ENCODE data around the gene TPK1. TPM values are rescaled to one million over a fixed set of nuclear protein-coding genes. Genes with fewer than 3 reads are reported as not detected.

Gene TPK1
- total RNA-seq, 1 donor from 2014 or later, result 14.5 TPM

DNA sequence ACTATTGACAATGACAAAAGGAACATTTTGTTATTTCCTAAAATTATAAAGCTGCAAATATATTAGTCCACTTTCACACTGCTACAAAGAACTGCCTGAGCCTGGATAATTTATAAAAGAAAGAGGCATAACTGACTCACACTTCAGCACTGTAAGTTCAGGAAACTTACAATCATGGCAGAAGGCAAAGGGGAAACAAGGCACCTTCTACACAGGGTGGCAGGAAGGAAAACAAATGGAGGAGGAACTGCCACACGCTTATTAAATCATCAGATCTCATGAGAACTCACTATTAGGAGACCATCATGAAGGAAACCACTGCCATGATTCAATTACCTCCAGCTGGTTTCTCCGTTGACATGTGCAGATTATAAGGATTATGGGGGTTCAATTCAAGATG, 203.1 kb downstream of the TPK1 start:
- Mint-ChIP-seq H3K27ac (no peak overlapping the region), H3K36me3 (no peaks in the 10 kb centered on the region), H3K9me3 (peaks cover 8% of the 10 kb centered on the region), H3K4me3 (no peak overlapping the region), H3K4me1 (peaks cover 3% of the 10 kb centered on the region), H3K27me3 (ENCODE audit: insufficient read depth, low read depth) (no peaks in the 10 kb centered on the region)
- H3K27me3 ChIP-seq, result no peaks in the 10 kb centered on the region
- no peaks in the 10 kb centered on the region for H3K36me3 ChIP-seq
- H3F3A ChIP-seq (ENCODE audit: low read depth), result no peaks in the 10 kb centered on the region
- H3K9ac ChIP-seq, result no peak overlapping the region
- TF ChIP-seq EZH2 (IDR thresholded peaks at IDR 0.05) (no peak), EZH2phosphoT487 (IDR thresholded peaks at IDR 0.05) (no peak)
- TF ChIP-seq, protein P1, sequence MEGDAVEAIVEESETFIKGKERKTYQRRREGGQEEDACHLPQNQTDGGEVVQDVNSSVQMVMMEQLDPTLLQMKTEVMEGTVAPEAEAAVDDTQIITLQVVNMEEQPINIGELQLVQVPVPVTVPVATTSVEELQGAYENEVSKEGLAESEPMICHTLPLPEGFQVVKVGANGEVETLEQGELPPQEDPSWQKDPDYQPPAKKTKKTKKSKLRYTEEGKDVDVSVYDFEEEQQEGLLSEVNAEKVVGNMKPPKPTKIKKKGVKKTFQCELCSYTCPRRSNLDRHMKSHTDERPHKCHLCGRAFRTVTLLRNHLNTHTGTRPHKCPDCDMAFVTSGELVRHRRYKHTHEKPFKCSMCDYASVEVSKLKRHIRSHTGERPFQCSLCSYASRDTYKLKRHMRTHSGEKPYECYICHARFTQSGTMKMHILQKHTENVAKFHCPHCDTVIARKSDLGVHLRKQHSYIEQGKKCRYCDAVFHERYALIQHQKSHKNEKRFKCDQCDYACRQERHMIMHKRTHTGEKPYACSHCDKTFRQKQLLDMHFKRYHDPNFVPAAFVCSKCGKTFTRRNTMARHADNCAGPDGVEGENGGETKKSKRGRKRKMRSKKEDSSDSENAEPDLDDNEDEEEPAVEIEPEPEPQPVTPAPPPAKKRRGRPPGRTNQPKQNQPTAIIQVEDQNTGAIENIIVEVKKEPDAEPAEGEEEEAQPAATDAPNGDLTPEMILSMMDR (IDR thresholded peaks at IDR 0.05), result no peak
- H3K9me3 ChIP-seq (ENCODE audit: low read depth), result no peaks in the 10 kb centered on the region
- no peaks in the 10 kb centered on the region for H3K79me2 ChIP-seq (ENCODE audit: low read depth)
- H3K27ac ChIP-seq, result no peak overlapping the region
- no peaks in the 10 kb centered on the region for H4K20me1 ChIP-seq (ENCODE audit: low read depth)
- no peak overlapping the region for H3K4me3 ChIP-seq
- H2AFZ ChIP-seq (replicated peaks), result no peak overlapping the region
- H3K4me2 ChIP-seq, result no peak overlapping the region
- DNase-seq (ENCODE audit: low spot score), result no peak
- H3K4me1 ChIP-seq, result no peaks in the 10 kb centered on the region

DNA sequence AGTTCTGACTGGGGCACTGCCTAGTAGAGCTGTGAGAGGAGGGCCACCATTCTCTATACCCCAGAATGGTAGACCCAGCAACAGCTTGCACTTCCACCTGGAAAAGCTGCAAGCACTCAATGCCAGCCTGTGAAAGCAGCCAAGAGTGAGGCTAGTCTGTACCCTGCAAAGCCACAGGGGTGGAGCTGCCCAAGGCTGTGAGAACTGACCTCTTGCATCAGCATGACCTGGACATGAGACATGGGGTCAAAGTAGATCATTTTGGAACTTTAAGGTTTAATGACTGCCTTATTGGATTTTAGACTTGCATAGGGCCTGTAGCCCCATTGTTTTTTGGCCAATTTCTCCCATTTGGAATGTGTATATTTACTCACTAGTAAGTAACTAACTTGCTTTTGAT, 206.3 kb downstream of the TPK1 start:
- Mint-ChIP-seq H3K27me3 (ENCODE audit: insufficient read depth, low read depth) (peaks cover 4% of the 10 kb centered on the region), H3K4me3 (no peak overlapping the region), H3K9me3 (peaks cover 8% of the 10 kb centered on the region), H3K36me3 (no peaks in the 10 kb centered on the region), H3K4me1 (peaks cover 3% of the 10 kb centered on the region), H3K27ac (no peak overlapping the region)
- TF ChIP-seq EZH2 (IDR thresholded peaks at IDR 0.05), result no peak
- TF ChIP-seq, protein P1 (IDR thresholded peaks at IDR 0.05), result no peak
- TF ChIP-seq EZH2phosphoT487 (IDR thresholded peaks at IDR 0.05), result no peak
- Histone ChIP-seq H3K9ac (no peak overlapping the region), H2AFZ (replicated peaks) (no peak overlapping the region), H3K27me3 (no peaks in the 10 kb centered on the region), H3K4me1 (no peaks in the 10 kb centered on the region), H3K9me3 (ENCODE audit: low read depth) (no peaks in the 10 kb centered on the region), H3K27ac (no peak overlapping the region), H4K20me1 (ENCODE audit: low read depth) (no peaks in the 10 kb centered on the region), H3K4me3 (no peak overlapping the region), H3K79me2 (ENCODE audit: low read depth) (no peaks in the 10 kb centered on the region), H3F3A (ENCODE audit: low read depth) (no peaks in the 10 kb centered on the region), H3K36me3 (no peaks in the 10 kb centered on the region), H3K4me2 (no peak overlapping the region)
- DNase-seq (ENCODE audit: low spot score), result no peak

DNA sequence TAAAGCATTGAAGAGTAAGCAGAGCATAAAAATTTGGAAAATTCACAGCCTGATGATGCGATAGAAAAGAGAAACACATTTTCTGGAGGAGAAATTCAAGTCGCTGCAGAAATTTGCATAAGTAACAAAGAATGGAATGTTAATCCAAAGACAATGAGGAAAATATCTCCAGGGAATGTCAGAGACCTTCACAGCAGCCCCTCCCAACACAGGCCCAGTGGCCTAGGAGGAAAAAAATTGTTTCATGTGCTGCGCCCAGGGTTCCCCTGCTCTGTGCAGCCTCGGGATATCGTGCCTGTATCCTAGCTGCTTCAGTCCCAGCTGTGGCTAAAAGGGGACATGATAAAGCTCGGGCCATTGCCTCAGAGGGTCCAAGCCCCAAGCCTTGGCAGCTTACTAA, 206.8 kb downstream of the TPK1 start:
- H4K20me1 ChIP-seq (ENCODE audit: low read depth), result no peaks in the 10 kb centered on the region
- no peaks in the 10 kb centered on the region for H3K9me3 ChIP-seq (ENCODE audit: low read depth)

DNA sequence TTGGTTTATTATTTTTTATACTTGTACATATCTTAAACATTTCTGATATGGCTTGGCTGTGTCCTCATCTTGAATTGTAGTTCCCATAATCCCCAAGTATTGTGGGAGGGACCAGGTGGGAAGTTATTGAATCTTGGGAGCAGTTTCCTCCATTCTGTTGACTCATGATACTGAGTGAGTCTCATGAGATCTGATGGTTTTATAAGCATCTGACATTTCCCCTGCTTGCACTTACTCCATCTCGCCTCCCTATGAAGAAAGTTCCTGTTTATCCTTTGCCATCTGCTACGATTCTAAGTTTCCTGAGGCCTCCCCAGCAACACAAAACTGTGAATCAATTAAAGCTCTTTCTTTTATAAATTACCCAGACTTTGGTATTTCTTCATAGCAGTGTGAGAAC, 207.7 kb downstream of the TPK1 start:
- DNase-seq (ENCODE audit: low spot score), result no peak
- no peak overlapping the region for H3K4me3 ChIP-seq
- no peak overlapping the region for H3K27ac ChIP-seq
- TF ChIP-seq EZH2phosphoT487 (IDR thresholded peaks at IDR 0.05), result no peak
- TF ChIP-seq, protein P1 (IDR thresholded peaks at IDR 0.05), result no peak
- TF ChIP-seq EZH2 (IDR thresholded peaks at IDR 0.05), result no peak
- peaks cover 8% of the 10 kb centered on the region for H3K9me3 Mint-ChIP-seq
- H3K9ac ChIP-seq, result no peak overlapping the region
- no peaks in the 10 kb centered on the region for H3K36me3 ChIP-seq
- H3K79me2 ChIP-seq (ENCODE audit: low read depth), result no peaks in the 10 kb centered on the region
- no peaks in the 10 kb centered on the region for H4K20me1 ChIP-seq (ENCODE audit: low read depth)
- H3K4me1 Mint-ChIP-seq, result peaks cover 3% of the 10 kb centered on the region
- H3K4me3 Mint-ChIP-seq, result no peak overlapping the region
- H3K27me3 Mint-ChIP-seq (ENCODE audit: insufficient read depth, low read depth), result peaks cover 4% of the 10 kb centered on the region
- no peaks in the 10 kb centered on the region for H3K27me3 ChIP-seq
- no peaks in the 10 kb centered on the region for H3K4me1 ChIP-seq
- H3K4me2 ChIP-seq, result no peak overlapping the region
- no peak overlapping the region for H2AFZ ChIP-seq (replicated peaks)
- H3K36me3 Mint-ChIP-seq, result no peaks in the 10 kb centered on the region
- no peaks in the 10 kb centered on the region for H3F3A ChIP-seq (ENCODE audit: low read depth)
- H3K9me3 ChIP-seq (ENCODE audit: low read depth), result no peaks in the 10 kb centered on the region
- H3K27ac Mint-ChIP-seq, result no peak overlapping the region

More for the DNA sequence above, 206.8 kb downstream of the TPK1 start:
- no peak overlapping the region for H2AFZ ChIP-seq (replicated peaks)
- Mint-ChIP-seq H3K4me3 (no peak overlapping the region), H3K9me3 (peaks cover 8% of the 10 kb centered on the region), H3K27me3 (ENCODE audit: insufficient read depth, low read depth) (peaks cover 4% of the 10 kb centered on the region), H3K27ac (no peak overlapping the region), H3K36me3 (no peaks in the 10 kb centered on the region), H3K4me1 (peaks cover 3% of the 10 kb centered on the region)
- no peaks in the 10 kb centered on the region for H3K36me3 ChIP-seq
- H3K27me3 ChIP-seq, result no peaks in the 10 kb centered on the region
- H3K9ac ChIP-seq, result no peak overlapping the region
- no peak overlapping the region for H3K4me2 ChIP-seq
- peak; percentile 50 for DNase-seq (ENCODE audit: low spot score)
- no peak for TF ChIP-seq EZH2phosphoT487 (IDR thresholded peaks at IDR 0.05)
- no peak for TF ChIP-seq EZH2 (IDR thresholded peaks at IDR 0.05)
- no peaks in the 10 kb centered on the region for H3K79me2 ChIP-seq (ENCODE audit: low read depth)
- H3K4me3 ChIP-seq, result no peak overlapping the region
- H3F3A ChIP-seq (ENCODE audit: low read depth), result no peaks in the 10 kb centered on the region
- no peaks in the 10 kb centered on the region for H3K4me1 ChIP-seq
- no peak overlapping the region for H3K27ac ChIP-seq

All from neural progenitor cell (in vitro differentiated cells).